WERI-Rb-1 (cell line): ENCODE results near the gene TEX101.

ENCODE experiments used
- DNase-seq: peaks from one replicate; pipeline ENCODE4 v3.0.0-alpha.2; 2020
- H3K27ac ChIP-seq: fragments of 250-450 bp; sonication (Bioruptor Pico); 2 replicates; pipeline ENCODE4 v1.5.1; 2020; ENCODE audit warnings: mild to moderate bottlenecking, moderate library complexity
- H3K27me3 ChIP-seq: fragments of 250-450 bp; sonication (Bioruptor Pico); 2 replicates; pipeline ENCODE4 v1.5.1; 2021; ENCODE audit warnings: mild to moderate bottlenecking, low read depth, moderate library complexity; ENCODE audit not compliant: insufficient read depth, severe bottlenecking
- H3K36me3 ChIP-seq: fragments of 250-450 bp; sonication (Bioruptor Pico); 2 replicates; pipeline ENCODE4 v1.5.1; 2020; ENCODE audit warnings: mild to moderate bottlenecking, moderate library complexity
- H3K4me3 ChIP-seq: 2 replicates; pipeline ENCODE4 v1.5.1; 2011; ENCODE audit warnings: low read depth, mild to moderate bottlenecking, control low read depth, low read length
- H3K9me3 ChIP-seq: fragments of 250-450 bp; sonication (Bioruptor Pico); 2 replicates; pipeline ENCODE4 v1.5.1; 2021; ENCODE audit warnings: mild to moderate bottlenecking, moderate library complexity; ENCODE audit not compliant: severe bottlenecking
- CTCF ChIP-seq: IDR thresholded peaks from 2 replicates; pipeline ENCODE4 v1.5.1; 2011; ENCODE audit warnings: low read depth, mild to moderate bottlenecking, control low read depth, inconsistent platforms, low read length

TEX101 gene

GRCh38 chr19:43467730-43468129 is 53.0 kb downstream of the TEX101 start:
- Histone ChIP-seq H3K4me3 (no peak overlapping the region), H3K9me3 (no peaks in the 10 kb centered on the region), H3K27ac (no peak overlapping the region), H3K27me3 (no peaks in the 10 kb centered on the region), H3K36me3 (no peaks in the 10 kb centered on the region)
- no peak for DNase-seq
- no peak for TF ChIP-seq CTCF
